Medulla oblongata (tissue), 1 donor: ENCODE results near the gene HCLS1.
"Not testable (repeated sequence)": the region's sequence is repeated elsewhere in the genome, so short reads cannot be mapped to it uniquely, and the experiment has no call there.

Experiments
- DNase-seq: peaks from one replicate; pipeline ENCODE4 v3.0.0-alpha.2; 2015; ENCODE audit errors: extremely low spot score

The HCLS1 gene

GRCh38 chr3:121598564-121598963 is 62.1 kb downstream of the HCLS1 start:
- DNase-seq = no peak

GRCh38 chr3:121595765-121596406 is 64.8 kb downstream of the HCLS1 start:
- DNase-seq = no peak

- DNase-seq = no peak
These were observed 65.9 kb downstream of the HCLS1 start for GRCh38 chr3:121594850-121595249.

- DNase-seq = not testable (repeated sequence)
These were observed 66.9 kb downstream of the HCLS1 start for GRCh38 chr3:121593806-121594205.

GRCh38 chr3:121592856-121593702 is 67.6 kb downstream of the HCLS1 start, which contains the start of gene FBXO40:
FBXO40 (plus strand) TSS chr3:121593379; CDS start chr3:121620576, 27,197 bp downstream.
- DNase-seq = no peak

GRCh38 chr3:121584418-121584817 is 76.3 kb downstream of the HCLS1 start:
- no peak for DNase-seq

DNA sequence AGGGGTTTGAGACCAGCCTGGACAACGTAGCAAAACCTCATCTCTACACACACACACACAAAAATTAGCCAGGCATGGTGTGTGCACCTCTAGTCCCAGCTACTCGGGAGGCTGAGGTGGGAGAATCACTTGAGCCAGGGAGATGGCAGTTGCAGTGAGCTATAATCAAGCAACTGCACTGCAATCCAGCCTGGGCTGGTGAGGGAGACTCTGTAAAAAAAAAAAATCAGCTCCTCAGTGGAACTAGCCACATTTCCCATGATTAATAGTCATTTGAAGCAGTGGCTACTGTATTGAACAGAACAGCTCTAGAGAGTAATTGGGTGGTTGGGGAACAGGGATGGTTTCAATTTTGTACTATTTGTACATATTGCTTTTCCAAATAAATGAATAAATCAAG is 79.0 kb downstream of the HCLS1 start:
- no peak for DNase-seq
